ENCODE data around the gene BCAS1. TPM values are rescaled to one million over a fixed set of nuclear protein-coding genes. Genes with fewer than 3 reads are reported as not detected.

Gene BCAS1
- total RNA-seq, 2 experiments from 2014 or later = 0.16 to 0.19 TPM

DNA sequence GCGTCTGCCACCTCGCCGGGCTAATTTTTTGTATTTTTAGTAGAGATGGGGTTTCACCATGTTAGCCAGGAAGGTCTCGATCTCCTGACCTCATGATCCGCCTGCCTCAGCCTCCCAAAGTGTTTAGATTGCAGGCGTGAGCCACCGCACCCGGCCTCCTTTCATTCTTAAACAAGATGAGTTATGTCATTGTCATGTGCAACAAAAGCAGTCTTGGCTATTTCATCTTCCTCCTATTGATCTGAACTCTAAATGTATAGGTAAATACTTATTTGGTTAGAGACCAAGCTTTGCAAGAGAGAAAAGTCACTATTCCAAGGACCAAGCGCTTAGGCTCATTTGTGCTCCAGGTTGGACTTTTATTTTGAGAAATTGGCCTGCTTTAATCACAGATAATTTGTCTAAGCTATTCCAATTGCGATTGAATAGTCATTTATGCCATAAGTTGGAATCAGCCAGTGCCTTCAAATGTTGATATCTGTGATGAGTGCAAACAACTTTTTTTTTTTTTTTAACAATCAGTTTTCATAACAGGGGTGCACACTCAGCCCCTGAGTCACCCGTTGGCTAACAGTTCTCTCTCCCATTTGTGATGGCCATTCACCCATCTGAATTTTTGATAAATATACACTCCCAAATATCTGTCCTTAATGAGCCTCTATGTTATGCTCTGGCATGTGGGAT, 167.3 kb downstream of the BCAS1 start:
- CTCF ChIA-PET (ENCODE audit: unreplicated experiment) = no interaction called here
- H3K36me3 ChIP-seq (ENCODE audit: insufficient read depth, low read length) = no peaks in the 10 kb centered on the region
- TF ChIP-seq EZH2phosphoT487 (IDR thresholded peaks at IDR 0.05; ENCODE audit: borderline replicate concordance, low read depth, low read length) = no peak
- TF ChIP-seq, protein P1, sequence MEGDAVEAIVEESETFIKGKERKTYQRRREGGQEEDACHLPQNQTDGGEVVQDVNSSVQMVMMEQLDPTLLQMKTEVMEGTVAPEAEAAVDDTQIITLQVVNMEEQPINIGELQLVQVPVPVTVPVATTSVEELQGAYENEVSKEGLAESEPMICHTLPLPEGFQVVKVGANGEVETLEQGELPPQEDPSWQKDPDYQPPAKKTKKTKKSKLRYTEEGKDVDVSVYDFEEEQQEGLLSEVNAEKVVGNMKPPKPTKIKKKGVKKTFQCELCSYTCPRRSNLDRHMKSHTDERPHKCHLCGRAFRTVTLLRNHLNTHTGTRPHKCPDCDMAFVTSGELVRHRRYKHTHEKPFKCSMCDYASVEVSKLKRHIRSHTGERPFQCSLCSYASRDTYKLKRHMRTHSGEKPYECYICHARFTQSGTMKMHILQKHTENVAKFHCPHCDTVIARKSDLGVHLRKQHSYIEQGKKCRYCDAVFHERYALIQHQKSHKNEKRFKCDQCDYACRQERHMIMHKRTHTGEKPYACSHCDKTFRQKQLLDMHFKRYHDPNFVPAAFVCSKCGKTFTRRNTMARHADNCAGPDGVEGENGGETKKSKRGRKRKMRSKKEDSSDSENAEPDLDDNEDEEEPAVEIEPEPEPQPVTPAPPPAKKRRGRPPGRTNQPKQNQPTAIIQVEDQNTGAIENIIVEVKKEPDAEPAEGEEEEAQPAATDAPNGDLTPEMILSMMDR (conservative IDR thresholded peaks at IDR 0.05; ENCODE audit: low read length) = no peak
- no peaks in the 10 kb centered on the region for H3K9me2 ChIP-seq (ENCODE audit: insufficient read depth, low read length)
- H4K20me1 ChIP-seq (ENCODE audit: insufficient read depth, low read length) = no peaks in the 10 kb centered on the region
- POLR2A ChIA-PET = interaction anchor here (0.7 to 1.9 kb wide), 3 partner anchors 9 to 1106 kb away, joined by 4 to 9 read pairs (median 4); no protein-coding TSS in a partner anchor
- no peak overlapping the region for H3K4me3 ChIP-seq (ENCODE audit: low read depth, low read length, poor library complexity, severe bottlenecking)
- no TSS peak for BruUV-seq (replicated peaks)
- H3K4me2 ChIP-seq (ENCODE audit: low read length) = no peak overlapping the region
- DNase-seq (ENCODE audit: low spot score) = no peak
- peaks cover 77% of the 10 kb centered on the region for H3K4me1 ChIP-seq (ENCODE audit: insufficient read depth, low read length, poor library complexity, severe bottlenecking)
- H3K9me3 ChIP-seq (ENCODE audit: low read length) = no peaks in the 10 kb centered on the region
- H3K79me2 ChIP-seq (ENCODE audit: insufficient read depth, low read depth, low read length) = no peaks in the 10 kb centered on the region
- no peak overlapping the region for H3K27ac ChIP-seq (ENCODE audit: low read depth, low read length, poor library complexity, severe bottlenecking)
- H2AFZ ChIP-seq (ENCODE audit: low read length) = no peak overlapping the region
- intact Hi-C loops (cut with micrococcal nuclease; ENCODE audit: unreplicated experiment) = no loop called here

DNA sequence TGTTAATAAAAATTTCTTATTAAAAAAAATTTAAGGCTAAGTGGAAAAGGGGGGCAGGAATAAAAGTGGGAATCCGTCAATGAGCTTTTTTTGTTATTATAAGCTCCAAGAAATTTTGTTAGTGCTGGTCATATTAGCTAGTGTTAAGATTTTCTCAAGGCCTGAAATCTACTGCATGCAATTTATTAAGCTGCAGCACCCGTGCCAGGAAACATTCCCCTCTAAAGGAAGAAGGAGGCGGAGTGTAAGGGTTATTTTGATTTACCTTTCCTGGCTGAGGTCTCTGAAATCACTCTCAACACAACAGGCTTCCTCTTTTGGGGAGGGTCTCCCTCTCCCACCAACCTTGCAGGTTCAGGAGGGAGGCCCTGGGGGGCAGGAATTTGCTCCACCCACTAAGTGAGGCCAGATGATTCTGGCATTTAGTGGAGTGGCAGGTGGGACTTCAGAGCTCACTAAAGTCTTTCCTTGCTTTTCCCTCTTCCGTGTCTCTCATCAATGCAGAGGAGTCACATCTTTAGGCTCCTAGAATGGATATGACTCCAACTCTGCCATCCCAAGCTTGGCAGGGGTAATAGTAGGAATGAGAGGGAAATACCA, 168.8 kb downstream of the BCAS1 start:
- ChIA-PET CTCF (ENCODE audit: unreplicated experiment) (interaction anchor here (0.5 to 3.3 kb wide), 3 partner anchors 13 to 245 kb away, joined by 3 to 13 read pairs (median 5); no protein-coding TSS in a partner anchor), POLR2A (interaction anchor here (0.6 to 8.8 kb wide), 8 partner anchors 10 to 36 kb away, joined by 3 to 98 read pairs (median 20); no protein-coding TSS in a partner anchor)
- intact Hi-C loops (cut with micrococcal nuclease; ENCODE audit: unreplicated experiment) = no loop called here

More for the DNA sequence above, 168.8 kb downstream of the BCAS1 start:
- H3K4me2 ChIP-seq (ENCODE audit: low read length) = 0 out of 2 replicates have a peak overlapping the region, but pooled peaks have one; percentile 0
- TF ChIP-seq, protein P1 (conservative IDR thresholded peaks at IDR 0.05; ENCODE audit: low read length) = no peak
- no peak for TF ChIP-seq EZH2phosphoT487 (IDR thresholded peaks at IDR 0.05; ENCODE audit: borderline replicate concordance, low read depth, low read length)
- H3K4me3 ChIP-seq (ENCODE audit: low read depth, low read length, poor library complexity, severe bottlenecking) = no peak overlapping the region
- peaks cover 74% of the 10 kb centered on the region for H3K4me1 ChIP-seq (ENCODE audit: insufficient read depth, low read length, poor library complexity, severe bottlenecking)
- no TSS peak for BruUV-seq (replicated peaks)
- no peaks in the 10 kb centered on the region for H3K9me3 ChIP-seq (ENCODE audit: low read length)
- no peaks in the 10 kb centered on the region for H4K20me1 ChIP-seq (ENCODE audit: insufficient read depth, low read length)
- H3K36me3 ChIP-seq (ENCODE audit: insufficient read depth, low read length) = no peaks in the 10 kb centered on the region
- no peaks in the 10 kb centered on the region for H3K9me2 ChIP-seq (ENCODE audit: insufficient read depth, low read length)
- H3K79me2 ChIP-seq (ENCODE audit: insufficient read depth, low read depth, low read length) = no peaks in the 10 kb centered on the region
- no peak overlapping the region for H3K27ac ChIP-seq (ENCODE audit: low read depth, low read length, poor library complexity, severe bottlenecking)
- no peak for DNase-seq (ENCODE audit: low spot score)
- peak overlapping the region; percentile 62; the same call in 1 of the 2 replicates for H2AFZ ChIP-seq (ENCODE audit: low read length)
